ENCODE results near the gene SFMBT2. TPM values are rescaled to one million over a fixed set of nuclear protein-coding genes. Genes with fewer than 3 reads are reported as not detected.
"Not testable (repeated sequence)": the region's sequence is repeated elsewhere in the genome, so short reads cannot be mapped to it uniquely, and the experiment has no call there.

SFMBT2 gene
- polyA plus RNA-seq, 1 donor from 2014 or later, result 1.6 TPM

DNA sequence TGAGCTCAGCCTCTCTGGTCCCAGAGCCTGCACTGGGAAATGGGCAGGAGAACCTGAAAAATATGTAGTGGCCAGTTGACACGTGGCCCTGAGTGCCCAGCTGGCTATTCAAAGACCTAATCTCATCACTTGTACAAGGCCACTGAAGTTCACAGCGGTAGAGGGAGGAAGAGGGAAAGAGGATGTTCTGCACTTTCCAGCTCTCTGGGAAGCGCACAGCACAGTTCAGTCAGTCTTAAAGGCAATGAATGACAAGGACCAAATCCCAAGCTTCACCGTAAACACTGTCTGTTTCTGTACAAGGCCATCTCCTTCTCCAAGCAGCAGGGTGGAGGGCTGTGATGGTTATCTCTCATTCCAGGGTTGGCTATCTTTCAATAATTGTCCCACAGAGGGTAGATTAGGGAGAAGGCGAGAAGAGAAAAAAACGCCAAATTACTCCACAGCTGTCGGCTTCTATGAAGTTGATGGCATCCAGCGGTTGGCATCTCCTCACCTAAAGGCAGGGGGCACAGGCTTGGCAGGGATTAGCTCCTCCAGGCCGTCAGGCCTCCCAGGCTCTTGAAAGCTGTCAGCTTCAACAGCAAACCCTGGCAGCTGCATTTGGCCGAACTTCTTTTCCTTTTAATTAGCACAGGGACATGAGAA, 10.6 kb downstream of the SFMBT2 start:
- Mint-ChIP-seq H3K27me3 (no peaks in the 10 kb centered on the region), H3K9me3 (no peaks in the 10 kb centered on the region), H3K4me1 (peaks cover 2 to 14% (median 9%) of the 10 kb centered on the region in 3 donors), H3K4me3 (no peak overlapping the region), H3K36me3 (peaks cover 4% of the 10 kb centered on the region), H3K27ac (no peak overlapping the region)

DNA sequence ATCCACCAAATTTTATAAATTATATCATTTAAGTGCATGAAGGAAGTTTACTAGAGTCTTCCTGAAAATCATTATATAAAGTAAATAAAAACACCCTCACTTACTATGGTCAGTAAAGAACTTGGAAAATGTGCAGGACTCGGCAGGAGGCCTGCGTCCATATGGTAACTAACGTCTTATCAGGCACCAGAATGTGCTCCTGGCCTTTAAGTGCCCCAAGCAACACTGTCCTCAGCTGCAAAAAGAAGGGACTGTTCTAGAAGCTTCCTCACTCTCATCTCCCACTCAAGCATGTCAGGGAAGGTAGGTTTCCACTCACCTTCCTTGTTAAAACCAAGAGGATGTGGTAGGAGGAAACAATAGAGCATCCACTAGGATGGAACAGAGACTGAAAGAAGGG, 11.3 kb downstream of the SFMBT2 start:
- peaks cover 2 to 11% (median 9%) of the 10 kb centered on the region in 3 donors for H3K4me1 Mint-ChIP-seq
- H3K4me3 Mint-ChIP-seq, result no peak overlapping the region
- H3K36me3 Mint-ChIP-seq, result peaks cover 4% of the 10 kb centered on the region
- no peak overlapping the region for H3K27ac Mint-ChIP-seq
- H3K9me3 Mint-ChIP-seq, result no peaks in the 10 kb centered on the region
- no peaks in the 10 kb centered on the region for H3K27me3 Mint-ChIP-seq

- no peaks in the 10 kb centered on the region for H3K27me3 Mint-ChIP-seq
- H3K36me3 Mint-ChIP-seq, result peaks cover 4% of the 10 kb centered on the region
- no peaks in the 10 kb centered on the region for H3K9me3 Mint-ChIP-seq
- H3K4me3 Mint-ChIP-seq, result no peak overlapping the region
- H3K27ac Mint-ChIP-seq, result no peak overlapping the region
- peaks cover 11 to 17% (median 13%) of the 10 kb centered on the region in 3 donors for H3K4me1 Mint-ChIP-seq
Observed at GRCh38 chr10:7397049-7398035, 13.5 kb downstream of the SFMBT2 start.

DNA sequence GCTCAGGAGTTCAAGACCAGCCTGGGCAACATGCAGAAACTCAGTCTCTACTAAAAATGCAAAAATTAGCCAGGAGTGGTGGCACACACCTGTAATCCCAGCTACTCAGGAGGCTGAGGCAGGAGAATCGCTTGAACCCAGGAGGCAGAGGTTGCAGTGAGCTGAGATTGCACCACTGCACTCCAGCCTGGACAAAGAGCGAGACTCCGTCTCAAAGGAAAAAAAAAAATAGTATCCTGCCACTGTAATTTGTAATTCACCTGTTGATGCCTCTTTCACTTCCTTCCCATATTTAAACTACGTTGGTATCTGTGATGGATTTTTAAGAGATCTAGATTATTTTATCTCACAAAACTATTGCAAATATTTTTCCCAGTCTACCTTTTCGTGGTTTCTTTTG, 18.5 kb downstream of the SFMBT2 start:
- peak overlapping the region in 1 of 3 donors; percentile 65 for H3K27ac Mint-ChIP-seq
- not testable (repeated sequence) for H3K36me3 Mint-ChIP-seq, H3K4me3 Mint-ChIP-seq, H3K27me3 Mint-ChIP-seq, H3K9me3 Mint-ChIP-seq
- peaks cover 22 to 33% (median 24%) of the 10 kb centered on the region in 3 donors for H3K4me1 Mint-ChIP-seq

DNA sequence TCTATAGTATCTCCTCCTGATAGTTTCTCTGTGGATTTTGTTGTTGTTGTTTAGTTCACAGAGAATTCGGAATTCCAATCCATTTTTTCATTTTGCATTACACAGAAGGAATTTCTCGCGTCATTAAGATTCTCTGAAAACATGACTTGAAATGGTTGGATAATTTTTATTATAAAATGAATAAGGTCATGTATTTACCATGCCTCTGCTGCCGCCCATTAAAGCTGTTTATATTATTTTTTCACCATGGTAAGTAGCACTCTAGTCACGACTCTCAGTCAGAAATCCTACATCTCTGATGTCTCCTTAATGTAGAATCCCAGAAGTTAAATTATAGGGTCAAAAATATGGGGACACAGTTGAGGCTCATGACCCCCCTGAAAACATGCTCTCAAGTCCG, 19.1 kb downstream of the SFMBT2 start:
- Mint-ChIP-seq H3K9me3 (no peaks in the 10 kb centered on the region), H3K36me3 (peaks cover 5% of the 10 kb centered on the region), H3K4me3 (no peak overlapping the region), H3K27ac (no peak overlapping the region), H3K4me1 (peaks cover 22 to 34% (median 25%) of the 10 kb centered on the region in 3 donors), H3K27me3 (no peaks in the 10 kb centered on the region)

DNA sequence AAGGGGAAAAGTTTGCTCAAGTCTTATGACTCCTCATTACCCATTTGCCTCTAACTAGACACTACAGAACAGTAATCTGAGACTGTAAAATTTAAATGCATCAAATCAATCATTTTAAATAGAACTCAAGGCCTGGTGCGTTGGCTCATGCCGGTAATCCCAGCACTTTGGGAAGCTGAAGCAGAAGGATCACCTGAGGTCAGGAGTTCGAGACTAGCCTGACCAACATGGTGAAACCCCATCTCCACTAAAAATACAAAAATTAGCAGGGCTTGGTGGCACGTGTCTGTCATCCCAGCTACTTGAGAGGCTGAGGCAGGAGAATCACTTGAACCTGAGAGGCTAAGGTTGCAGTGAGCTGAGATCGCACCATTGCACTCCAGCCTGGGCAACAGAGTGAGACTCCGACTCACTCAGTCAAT, 20.1 kb downstream of the SFMBT2 start:
- H3K27me3 Mint-ChIP-seq, H3K36me3 Mint-ChIP-seq, H3K27ac Mint-ChIP-seq, H3K9me3 Mint-ChIP-seq: not testable (repeated sequence)
- peak overlapping the region in 1 of 4 donors; percentile 44 for H3K4me3 Mint-ChIP-seq
- H3K4me1 Mint-ChIP-seq, result peaks cover 22 to 37% (median 25%) of the 10 kb centered on the region in 3 donors

- no peaks in the 10 kb centered on the region for H3K9me3 Mint-ChIP-seq
- H3K4me1 Mint-ChIP-seq, result peaks cover 18 to 37% (median 25%) of the 10 kb centered on the region in 3 donors
- H3K36me3 Mint-ChIP-seq, result peaks cover 3% of the 10 kb centered on the region
- peak overlapping the region in 2 of 4 donors; percentile 0 to 59 for H3K4me3 Mint-ChIP-seq
- no peaks in the 10 kb centered on the region for H3K27me3 Mint-ChIP-seq
- H3K27ac Mint-ChIP-seq, result no peak overlapping the region
Observed at GRCh38 chr10:7389844-7390243, 21.0 kb downstream of the SFMBT2 start.

GRCh38 chr10:7389346-7389745, 21.5 kb downstream of the SFMBT2 start:
- no peaks in the 10 kb centered on the region for H3K27me3 Mint-ChIP-seq
- H3K36me3 Mint-ChIP-seq, result peaks cover 5% of the 10 kb centered on the region
- no peak overlapping the region for H3K27ac Mint-ChIP-seq
- peaks cover 14 to 35% (median 23%) of the 10 kb centered on the region in 3 donors for H3K4me1 Mint-ChIP-seq
- no peaks in the 10 kb centered on the region for H3K9me3 Mint-ChIP-seq
- H3K4me3 Mint-ChIP-seq, result peak overlapping the region in 1 of 4 donors; percentile 59

- H3K27me3 Mint-ChIP-seq, result no peaks in the 10 kb centered on the region
- no peaks in the 10 kb centered on the region for H3K9me3 Mint-ChIP-seq
- H3K4me3 Mint-ChIP-seq, result peak overlapping the region in 3 of 4 donors; percentile 8 to 86 (median 45)
- H3K27ac Mint-ChIP-seq, result peak overlapping the region in 1 of 3 donors; percentile 52
- peaks cover 14 to 31% (median 21%) of the 10 kb centered on the region in 3 donors for H3K4me1 Mint-ChIP-seq
- peaks cover 5% of the 10 kb centered on the region for H3K36me3 Mint-ChIP-seq
Observed at GRCh38 chr10:7388602-7389001, 22.2 kb downstream of the SFMBT2 start.

- H3K9me3 Mint-ChIP-seq, H3K27ac Mint-ChIP-seq, H3K27me3 Mint-ChIP-seq, H3K4me3 Mint-ChIP-seq, H3K36me3 Mint-ChIP-seq: not testable (repeated sequence)
- H3K4me1 Mint-ChIP-seq, result peaks cover 14 to 30% (median 25%) of the 10 kb centered on the region in 3 donors
Observed at GRCh38 chr10:7388149-7388548, 22.7 kb downstream of the SFMBT2 start.

GRCh38 chr10:7385114-7385513, 25.7 kb downstream of the SFMBT2 start:
- H3K36me3 Mint-ChIP-seq, result peaks cover 12% of the 10 kb centered on the region
- H3K27me3 Mint-ChIP-seq, result no peaks in the 10 kb centered on the region
- no peaks in the 10 kb centered on the region for H3K9me3 Mint-ChIP-seq
- peaks cover 10 to 20% (median 20%) of the 10 kb centered on the region in 3 donors for H3K4me1 Mint-ChIP-seq
- H3K4me3 Mint-ChIP-seq, result no peak overlapping the region
- H3K27ac Mint-ChIP-seq, result no peak overlapping the region

DNA sequence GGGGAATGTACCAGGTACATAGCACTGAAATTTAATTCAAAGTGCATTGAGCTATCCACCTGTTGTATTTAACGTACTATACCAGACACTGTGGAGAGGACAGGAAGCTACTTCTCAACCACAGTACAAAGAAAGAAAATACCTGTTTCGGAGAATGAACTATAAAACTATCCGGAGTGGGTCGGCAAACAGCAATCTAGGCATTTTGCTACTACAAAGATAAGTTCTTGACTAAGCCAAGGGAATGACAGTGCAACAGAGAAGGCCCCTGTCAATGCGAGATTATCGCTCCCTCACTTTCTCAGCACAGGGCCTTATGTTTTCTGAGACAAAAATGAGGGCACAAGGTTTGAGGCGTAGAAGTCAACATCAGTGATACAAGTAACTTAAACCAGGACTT, 27.4 kb downstream of the SFMBT2 start:
- Mint-ChIP-seq H3K4me3 (no peak overlapping the region), H3K9me3 (no peaks in the 10 kb centered on the region), H3K36me3 (peaks cover 15% of the 10 kb centered on the region), H3K27ac (no peak overlapping the region), H3K4me1 (peaks cover 0 to 12% (median 8%) of the 10 kb centered on the region in 3 donors), H3K27me3 (no peaks in the 10 kb centered on the region)

DNA sequence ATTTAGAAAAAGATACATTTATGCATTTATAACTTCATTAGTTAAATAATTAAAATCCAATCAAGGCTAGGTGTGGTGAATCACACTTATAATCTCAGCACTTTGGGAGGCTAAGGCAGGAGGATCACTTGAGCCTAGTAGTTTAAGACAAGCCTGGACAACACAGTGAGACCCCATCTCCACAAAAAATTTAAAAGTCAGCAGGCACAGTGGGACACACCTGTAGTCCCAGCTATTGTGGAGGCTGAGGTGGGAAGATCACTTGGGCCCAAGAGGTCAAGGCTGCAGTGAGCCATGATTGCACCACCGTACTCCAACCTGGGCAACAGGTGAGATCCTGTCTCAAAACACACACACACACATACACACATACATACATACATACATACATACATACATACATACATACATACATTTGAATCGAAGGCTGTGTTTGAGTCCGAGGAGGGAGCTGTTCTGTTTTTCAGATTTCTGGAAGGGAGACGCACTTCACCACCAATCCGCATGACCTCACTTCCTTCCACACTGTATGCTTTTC, 30.1 kb downstream of the SFMBT2 start:
- Mint-ChIP-seq H3K27ac (no peak overlapping the region), H3K9me3 (no peaks in the 10 kb centered on the region), H3K27me3 (no peaks in the 10 kb centered on the region), H3K4me3 (no peak overlapping the region), H3K36me3 (peaks cover 15% of the 10 kb centered on the region), H3K4me1 (peaks cover 0 to 8% (median 3%) of the 10 kb centered on the region in 3 donors)

GRCh38 chr10:7378602-7379403, 32.0 kb downstream of the SFMBT2 start:
- Mint-ChIP-seq H3K27me3 (no peaks in the 10 kb centered on the region), H3K36me3 (peaks cover 12% of the 10 kb centered on the region), H3K4me1 (peaks cover 0 to 8% (median 3%) of the 10 kb centered on the region in 3 donors), H3K27ac (no peak overlapping the region), H3K9me3 (peaks cover 0 to under 1% (median 0%) of the 10 kb centered on the region in 3 donors), H3K4me3 (no peak overlapping the region)

All from IgD-negative memory B cell (primary cell).